ENCODE results near the gene SLC41A2.

DNA sequence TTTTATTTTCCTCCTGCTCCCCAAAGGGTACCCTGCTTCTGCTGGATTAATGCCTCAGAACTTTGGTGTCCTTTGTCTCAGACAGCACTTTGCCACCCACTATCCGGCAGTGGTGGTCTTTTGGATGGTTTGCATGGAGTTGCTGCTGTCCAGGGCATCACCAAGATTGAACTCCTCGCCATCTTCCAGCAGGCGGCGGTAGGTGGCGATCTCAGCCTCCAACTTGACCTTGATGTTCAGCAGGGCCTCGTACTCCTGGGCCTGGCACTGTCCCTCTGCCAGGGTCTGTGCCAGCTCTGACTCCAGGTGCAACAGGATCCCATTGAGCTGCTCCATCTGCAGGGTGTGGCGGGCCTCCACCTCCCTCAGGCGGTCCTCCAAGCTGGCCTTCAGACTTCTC lies 18.6 kb upstream of the SLC41A2 start:
- TF ChIP-seq CTCF (IDR thresholded peaks at IDR 0.05), result no peak
- TF ChIP-seq POLR2A (IDR thresholded peaks at IDR 0.05), result no peak
